ENCODE data around the gene SBF1.

GRCh38 chr22:50444663-50445062 lies 30.2 kb downstream of the SBF1 start:
- no peak for TF ChIP-seq POLR2A (IDR thresholded peaks at IDR 0.05)
- TF ChIP-seq POLR2AphosphoS5 (IDR thresholded peaks at IDR 0.05) = no peak
